Measurements from ENCODE around the gene ZNF296. TPM values are rescaled to one million over a fixed set of nuclear protein-coding genes. Genes with fewer than 3 reads are reported as not detected.

Gene ZNF296
- total and polyA plus RNA-seq, 2 of the 8 experiments (the other 6 are each of a cell fraction or from before 2014, with no cell fraction given), result 2.7 to 7.5 TPM

GRCh38 chr19:45056831-45057230, 19.4 kb downstream of the ZNF296 start (continued):
- TF ChIP-seq, protein P1, sequence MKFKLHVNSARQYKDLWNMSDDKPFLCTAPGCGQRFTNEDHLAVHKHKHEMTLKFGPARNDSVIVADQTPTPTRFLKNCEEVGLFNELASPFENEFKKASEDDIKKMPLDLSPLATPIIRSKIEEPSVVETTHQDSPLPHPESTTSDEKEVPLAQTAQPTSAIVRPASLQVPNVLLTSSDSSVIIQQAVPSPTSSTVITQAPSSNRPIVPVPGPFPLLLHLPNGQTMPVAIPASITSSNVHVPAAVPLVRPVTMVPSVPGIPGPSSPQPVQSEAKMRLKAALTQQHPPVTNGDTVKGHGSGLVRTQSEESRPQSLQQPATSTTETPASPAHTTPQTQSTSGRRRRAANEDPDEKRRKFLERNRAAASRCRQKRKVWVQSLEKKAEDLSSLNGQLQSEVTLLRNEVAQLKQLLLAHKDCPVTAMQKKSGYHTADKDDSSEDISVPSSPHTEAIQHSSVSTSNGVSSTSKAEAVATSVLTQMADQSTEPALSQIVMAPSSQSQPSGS (IDR thresholded peaks at IDR 0.05; ENCODE audit: low read length), result no peak
- no peak for TF ChIP-seq ATF3 (IDR thresholded peaks at IDR 0.05; ENCODE audit: insufficient read depth, low read depth, low read length)
- no peak for TF ChIP-seq SIN3A (conservative IDR thresholded peaks at IDR 0.05 in 1 of 2, IDR thresholded peaks at IDR 0.05 in 1 of 2; ENCODE audit: low read depth in 1 of 2, low read length in 2 of 2)
- TF ChIP-seq POLR2A (IDR thresholded peaks at IDR 0.05; ENCODE audit: control extremely low read depth in 1 of 2, low read depth in 2 of 2, low read length in 2 of 2), result no peak
- no peak for TF ChIP-seq KDM1A (IDR thresholded peaks at IDR 0.05; ENCODE audit: borderline replicate concordance, low read length)
- no peak for TF ChIP-seq SAP30 (IDR thresholded peaks at IDR 0.05; ENCODE audit: insufficient read depth, insufficient replicate concordance, low read length)

All from H1 (cell line).